Panc1 (cell line): Measurements from ENCODE around the gene ASXL2. TPM values are rescaled to one million over a fixed set of nuclear protein-coding genes. Genes with fewer than 3 reads are reported as not detected.

Source experiments
- ATAC-seq: fragments of 200-7000 bp; cut with Tn5 transposase; 2 replicates; pipeline ENCODE4 v1.9.1; 2020; ENCODE audit warnings: mild to moderate bottlenecking, moderate library complexity
- BruUV-seq: library from RNA; stranded (reverse); fragments of 400-500 nt; replicated peaks from 2 replicates; lab custom pipeline; 2021; lab: Mats Ljungman, UMichigan
- CTCF ChIA-PET: fragments of 300-600 bp; sonication (Branson Sonifier 250); formaldehyde crosslinking; loops from one replicate; lab custom pipeline; 2022; ENCODE audit warnings: antibody characterized with exemption; lab: Charles Lee
- POLR2A ChIA-PET: fragments of 300-600 bp; sonication (Branson Sonifier 250); formaldehyde crosslinking; loops from one replicate; lab custom pipeline; 2022; ENCODE audit warnings: antibody characterized with exemption; lab: Charles Lee
- DNase-seq: peaks from one replicate; pipeline ENCODE4 v3.0.0-alpha.2; 2010; ENCODE audit warnings: low read depth, low spot score
- H3K27ac ChIP-seq: 2 replicates; pipeline ENCODE4 v1.5.1; 2011; ENCODE audit warnings: mild to moderate bottlenecking, low read length, inconsistent platforms
- H3K27me3 ChIP-seq: fragments of 200-500 bp; sonication (Bioruptor generic); 2 replicates; pipeline ENCODE4 v1.6.0; 2014; ENCODE audit warnings: low read length, inconsistent platforms; ENCODE audit not compliant: control insufficient read depth, insufficient read depth
- H3K36me3 ChIP-seq: fragments of 200-500 bp; sonication (Bioruptor generic); 2 replicates; pipeline ENCODE4 v1.5.1; 2014; ENCODE audit warnings: inconsistent platforms, mild to moderate bottlenecking, low read length, moderate library complexity; ENCODE audit not compliant: control insufficient read depth, insufficient read depth
- H3K4me1 ChIP-seq: 2 replicates; pipeline ENCODE4 v1.5.1; 2011; ENCODE audit warnings: inconsistent platforms, mild to moderate bottlenecking, low read length, moderate library complexity; ENCODE audit not compliant: control insufficient read depth, insufficient read depth
- H3K4me3 ChIP-seq, 2 experiments: 2 replicates each; pipeline ENCODE4 v1.5.1; 2011 to 2012; ENCODE audit warnings: low read depth in 2 of 2, low read length in 2 of 2, mild to moderate bottlenecking in 2 of 2, inconsistent platforms in 1 of 2, moderate library complexity in 1 of 2
- H3K9me3 ChIP-seq: fragments of 200-500 bp; sonication (Bioruptor generic); 2 replicates; pipeline ENCODE4 v1.5.1; 2014; ENCODE audit warnings: low read depth, mild to moderate bottlenecking, inconsistent platforms, low read length, moderate library complexity; ENCODE audit not compliant: control insufficient read depth, insufficient read depth
- POLR2AphosphoS5 ChIP-seq: IDR thresholded peaks from 2 replicates; pipeline ENCODE4 v1.6.1; 2012; ENCODE audit warnings: mild to moderate bottlenecking, low read depth, low read length, moderate library complexity
- SIN3A ChIP-seq: IDR thresholded peaks from 2 replicates; pipeline ENCODE4 v1.6.1; 2012; ENCODE audit warnings: low read depth, mild to moderate bottlenecking, low read length, moderate library complexity, borderline replicate concordance; ENCODE audit not compliant: insufficient read depth
- TCF7L2 ChIP-seq: IDR thresholded peaks from 2 replicates; pipeline ENCODE4 v1.6.1; 2011; ENCODE audit warnings: mild to moderate bottlenecking, low read depth, low read length, inconsistent platforms
- in situ Hi-C: cut with HindIII; loops from 2 replicates; pipeline ENCODE4 v1.10.0; 2016; ENCODE audit warnings: low sequenced_read_pairs, low pct_unique_long_range_greater_than_20kb
- intact Hi-C: fragments of 100-400 bp; cut with micrococcal nuclease; formaldehyde crosslinking; loops from one replicate; pipeline ENCODE4 v1.10.0; 2022; ENCODE audit not compliant: unreplicated experiment
- total RNA-seq: library from RNA; stranded (reverse); gene quantifications from one replicate; pipeline ENCODE4 v1.2.1, GENCODE V29; 2021; ENCODE audit not compliant: unreplicated experiment
- TF ChIP-seq, protein P1 (sequence below), 2 experiments: IDR thresholded peaks; 2 replicates each; pipeline ENCODE4 v1.6.1; 2011 to 2012; ENCODE audit warnings: low read depth in 2 of 2, control low read depth in 1 of 2, low read length in 1 of 2, mild to moderate bottlenecking in 1 of 2, moderate library complexity in 1 of 2; ENCODE audit not compliant: insufficient read depth in 1 of 2
- TF ChIP-seq, protein P2 (sequence below): fragments of 450-650 bp; IDR thresholded peaks from 2 replicates; pipeline ENCODE4 v1.5.1; 2017; ENCODE audit warnings: mild to moderate bottlenecking

ASXL2 gene
- total RNA-seq, 1 experiment from 2014 or later = 43.4 TPM

DNA sequence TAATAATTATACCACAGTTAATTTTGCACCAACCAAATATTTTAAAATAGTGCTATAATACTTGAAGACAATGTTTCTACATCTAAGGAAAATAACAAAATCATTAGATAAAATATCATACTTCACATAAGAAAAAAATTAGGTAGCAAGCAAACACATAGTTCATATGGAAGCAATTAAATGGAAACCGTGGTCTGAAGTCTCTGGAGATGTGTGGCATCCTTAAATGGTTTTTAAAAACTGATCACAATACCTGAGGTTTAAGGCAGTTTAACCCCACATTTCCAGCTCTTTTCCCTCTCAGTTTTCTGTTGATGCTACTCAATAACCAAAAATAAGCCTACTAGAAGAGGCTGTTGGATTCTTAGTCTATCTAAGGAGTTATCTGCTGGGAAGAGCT, 71.3 kb downstream of the ASXL2 start:
- Histone ChIP-seq H3K27ac (no peak overlapping the region), H3K4me3 (no peak overlapping the region), H3K9me3 (no peaks in the 10 kb centered on the region), H3K36me3 (peaks cover 3% of the 10 kb centered on the region; the same call in 1 of the 2 replicates), H3K4me1 (no peaks in the 10 kb centered on the region), H3K27me3 (no peaks in the 10 kb centered on the region)
- no TSS peak for BruUV-seq
- CTCF ChIA-PET = no interaction called here
- ATAC-seq (no peak), DNase-seq (no peak)
- intact Hi-C loops (no loop called here), in situ Hi-C loops (no loop called here)
- POLR2A ChIA-PET = no interaction called here
- TF ChIP-seq SIN3A (no peak), POLR2AphosphoS5 (no peak), TCF7L2 (no peak)
- TF ChIP-seq, protein P1, sequence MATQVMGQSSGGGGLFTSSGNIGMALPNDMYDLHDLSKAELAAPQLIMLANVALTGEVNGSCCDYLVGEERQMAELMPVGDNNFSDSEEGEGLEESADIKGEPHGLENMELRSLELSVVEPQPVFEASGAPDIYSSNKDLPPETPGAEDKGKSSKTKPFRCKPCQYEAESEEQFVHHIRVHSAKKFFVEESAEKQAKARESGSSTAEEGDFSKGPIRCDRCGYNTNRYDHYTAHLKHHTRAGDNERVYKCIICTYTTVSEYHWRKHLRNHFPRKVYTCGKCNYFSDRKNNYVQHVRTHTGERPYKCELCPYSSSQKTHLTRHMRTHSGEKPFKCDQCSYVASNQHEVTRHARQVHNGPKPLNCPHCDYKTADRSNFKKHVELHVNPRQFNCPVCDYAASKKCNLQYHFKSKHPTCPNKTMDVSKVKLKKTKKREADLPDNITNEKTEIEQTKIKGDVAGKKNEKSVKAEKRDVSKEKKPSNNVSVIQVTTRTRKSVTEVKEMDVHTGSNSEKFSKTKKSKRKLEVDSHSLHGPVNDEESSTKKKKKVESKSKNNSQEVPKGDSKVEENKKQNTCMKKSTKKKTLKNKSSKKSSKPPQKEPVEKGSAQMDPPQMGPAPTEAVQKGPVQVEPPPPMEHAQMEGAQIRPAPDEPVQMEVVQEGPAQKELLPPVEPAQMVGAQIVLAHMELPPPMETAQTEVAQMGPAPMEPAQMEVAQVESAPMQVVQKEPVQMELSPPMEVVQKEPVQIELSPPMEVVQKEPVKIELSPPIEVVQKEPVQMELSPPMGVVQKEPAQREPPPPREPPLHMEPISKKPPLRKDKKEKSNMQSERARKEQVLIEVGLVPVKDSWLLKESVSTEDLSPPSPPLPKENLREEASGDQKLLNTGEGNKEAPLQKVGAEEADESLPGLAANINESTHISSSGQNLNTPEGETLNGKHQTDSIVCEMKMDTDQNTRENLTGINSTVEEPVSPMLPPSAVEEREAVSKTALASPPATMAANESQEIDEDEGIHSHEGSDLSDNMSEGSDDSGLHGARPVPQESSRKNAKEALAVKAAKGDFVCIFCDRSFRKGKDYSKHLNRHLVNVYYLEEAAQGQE (IDR thresholded peaks at IDR 0.05; ENCODE audit: insufficient read depth in 1 of 2, low read depth in 2 of 2, low read length in 1 of 2) = no peak
- TF ChIP-seq, protein P2, sequence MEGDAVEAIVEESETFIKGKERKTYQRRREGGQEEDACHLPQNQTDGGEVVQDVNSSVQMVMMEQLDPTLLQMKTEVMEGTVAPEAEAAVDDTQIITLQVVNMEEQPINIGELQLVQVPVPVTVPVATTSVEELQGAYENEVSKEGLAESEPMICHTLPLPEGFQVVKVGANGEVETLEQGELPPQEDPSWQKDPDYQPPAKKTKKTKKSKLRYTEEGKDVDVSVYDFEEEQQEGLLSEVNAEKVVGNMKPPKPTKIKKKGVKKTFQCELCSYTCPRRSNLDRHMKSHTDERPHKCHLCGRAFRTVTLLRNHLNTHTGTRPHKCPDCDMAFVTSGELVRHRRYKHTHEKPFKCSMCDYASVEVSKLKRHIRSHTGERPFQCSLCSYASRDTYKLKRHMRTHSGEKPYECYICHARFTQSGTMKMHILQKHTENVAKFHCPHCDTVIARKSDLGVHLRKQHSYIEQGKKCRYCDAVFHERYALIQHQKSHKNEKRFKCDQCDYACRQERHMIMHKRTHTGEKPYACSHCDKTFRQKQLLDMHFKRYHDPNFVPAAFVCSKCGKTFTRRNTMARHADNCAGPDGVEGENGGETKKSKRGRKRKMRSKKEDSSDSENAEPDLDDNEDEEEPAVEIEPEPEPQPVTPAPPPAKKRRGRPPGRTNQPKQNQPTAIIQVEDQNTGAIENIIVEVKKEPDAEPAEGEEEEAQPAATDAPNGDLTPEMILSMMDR = no peak

- intact Hi-C loops = no loop called here
- POLR2A ChIA-PET = no interaction called here
- in situ Hi-C loops = no loop called here
Measured at GRCh38 chr2:25805987-25806386, 72.3 kb downstream of the ASXL2 start.

More at GRCh38 chr2:25805987-25806386, 72.3 kb downstream of the ASXL2 start:
- DNase-seq = no peak
- no peaks in the 10 kb centered on the region for H3K9me3 ChIP-seq
- TF ChIP-seq, protein P1 (IDR thresholded peaks at IDR 0.05; ENCODE audit: insufficient read depth in 1 of 2, low read depth in 2 of 2, low read length in 1 of 2) = no peak
- TF ChIP-seq POLR2AphosphoS5 = no peak
- TF ChIP-seq TCF7L2 = no peak
- TF ChIP-seq SIN3A = no peak
- TF ChIP-seq, protein P2 = no peak
- CTCF ChIA-PET = no interaction called here
- no peak overlapping the region for H3K27ac ChIP-seq
- no peaks in the 10 kb centered on the region for H3K4me1 ChIP-seq
- H3K27me3 ChIP-seq = no peaks in the 10 kb centered on the region
- BruUV-seq = no TSS peak
- no peak for ATAC-seq
- peaks cover 3% of the 10 kb centered on the region; the same call in 1 of the 2 replicates for H3K36me3 ChIP-seq
- no peak overlapping the region for H3K4me3 ChIP-seq
